ENCODE results near the gene HIC1.
"Not testable (repeated sequence)": the region's sequence is repeated elsewhere in the genome, so short reads cannot be mapped to it uniquely, and the experiment has no call there.

The HIC1 gene

DNA sequence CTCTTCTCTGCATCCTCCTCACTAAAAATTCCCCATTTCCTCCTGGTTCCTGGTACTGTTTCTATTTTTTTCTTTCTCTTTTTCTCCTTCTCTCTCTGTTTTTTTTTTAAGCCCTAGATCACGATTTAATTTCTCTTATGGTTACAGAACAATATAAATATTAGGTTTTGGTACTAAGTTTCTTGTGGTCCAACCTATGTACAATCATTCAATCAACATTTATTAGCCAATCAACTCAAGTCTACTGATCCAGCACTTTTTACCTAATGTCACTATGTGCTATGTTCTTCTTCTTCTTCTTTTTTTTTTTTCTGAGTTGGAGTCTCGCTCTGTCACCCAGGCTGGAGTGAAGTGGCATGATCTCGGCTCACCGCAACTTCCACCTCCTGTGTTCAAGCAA lies 42.4 kb upstream of the HIC1 start:
- ATAC-seq: no peak
- TF ChIP-seq, protein P1, sequence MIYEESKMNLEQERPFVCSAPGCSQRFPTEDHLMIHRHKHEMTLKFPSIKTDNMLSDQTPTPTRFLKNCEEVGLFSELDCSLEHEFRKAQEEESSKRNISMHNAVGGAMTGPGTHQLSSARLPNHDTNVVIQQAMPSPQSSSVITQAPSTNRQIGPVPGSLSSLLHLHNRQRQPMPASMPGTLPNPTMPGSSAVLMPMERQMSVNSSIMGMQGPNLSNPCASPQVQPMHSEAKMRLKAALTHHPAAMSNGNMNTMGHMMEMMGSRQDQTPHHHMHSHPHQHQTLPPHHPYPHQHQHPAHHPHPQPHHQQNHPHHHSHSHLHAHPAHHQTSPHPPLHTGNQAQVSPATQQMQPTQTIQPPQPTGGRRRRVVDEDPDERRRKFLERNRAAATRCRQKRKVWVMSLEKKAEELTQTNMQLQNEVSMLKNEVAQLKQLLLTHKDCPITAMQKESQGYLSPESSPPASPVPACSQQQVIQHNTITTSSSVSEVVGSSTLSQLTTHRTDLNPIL (CRISPR knock-in tag; IDR thresholded peaks at IDR 0.05; ENCODE audit: low read depth): no peak
- TF ChIP-seq ZNF70 (CRISPR knock-in tag; IDR thresholded peaks at IDR 0.05) (no peak), SNAI2 (CRISPR knock-in tag; IDR thresholded peaks at IDR 0.05) (no peak), TOX (CRISPR knock-in tag; IDR thresholded peaks at IDR 0.05; ENCODE audit: borderline replicate concordance) (no peak), PPARA (CRISPR knock-in tag; IDR thresholded peaks at IDR 0.05; ENCODE audit: borderline replicate concordance) (no peak)
- TF ChIP-seq, protein P2, sequence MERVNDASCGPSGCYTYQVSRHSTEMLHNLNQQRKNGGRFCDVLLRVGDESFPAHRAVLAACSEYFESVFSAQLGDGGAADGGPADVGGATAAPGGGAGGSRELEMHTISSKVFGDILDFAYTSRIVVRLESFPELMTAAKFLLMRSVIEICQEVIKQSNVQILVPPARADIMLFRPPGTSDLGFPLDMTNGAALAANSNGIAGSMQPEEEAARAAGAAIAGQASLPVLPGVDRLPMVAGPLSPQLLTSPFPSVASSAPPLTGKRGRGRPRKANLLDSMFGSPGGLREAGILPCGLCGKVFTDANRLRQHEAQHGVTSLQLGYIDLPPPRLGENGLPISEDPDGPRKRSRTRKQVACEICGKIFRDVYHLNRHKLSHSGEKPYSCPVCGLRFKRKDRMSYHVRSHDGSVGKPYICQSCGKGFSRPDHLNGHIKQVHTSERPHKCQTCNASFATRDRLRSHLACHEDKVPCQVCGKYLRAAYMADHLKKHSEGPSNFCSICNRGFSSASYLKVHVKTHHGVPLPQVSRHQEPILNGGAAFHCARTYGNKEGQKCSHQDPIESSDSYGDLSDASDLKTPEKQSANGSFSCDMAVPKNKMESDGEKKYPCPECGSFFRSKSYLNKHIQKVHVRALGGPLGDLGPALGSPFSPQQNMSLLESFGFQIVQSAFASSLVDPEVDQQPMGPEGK (CRISPR knock-in tag; IDR thresholded peaks at IDR 0.05; ENCODE audit: borderline replicate concordance): no peak

DNA sequence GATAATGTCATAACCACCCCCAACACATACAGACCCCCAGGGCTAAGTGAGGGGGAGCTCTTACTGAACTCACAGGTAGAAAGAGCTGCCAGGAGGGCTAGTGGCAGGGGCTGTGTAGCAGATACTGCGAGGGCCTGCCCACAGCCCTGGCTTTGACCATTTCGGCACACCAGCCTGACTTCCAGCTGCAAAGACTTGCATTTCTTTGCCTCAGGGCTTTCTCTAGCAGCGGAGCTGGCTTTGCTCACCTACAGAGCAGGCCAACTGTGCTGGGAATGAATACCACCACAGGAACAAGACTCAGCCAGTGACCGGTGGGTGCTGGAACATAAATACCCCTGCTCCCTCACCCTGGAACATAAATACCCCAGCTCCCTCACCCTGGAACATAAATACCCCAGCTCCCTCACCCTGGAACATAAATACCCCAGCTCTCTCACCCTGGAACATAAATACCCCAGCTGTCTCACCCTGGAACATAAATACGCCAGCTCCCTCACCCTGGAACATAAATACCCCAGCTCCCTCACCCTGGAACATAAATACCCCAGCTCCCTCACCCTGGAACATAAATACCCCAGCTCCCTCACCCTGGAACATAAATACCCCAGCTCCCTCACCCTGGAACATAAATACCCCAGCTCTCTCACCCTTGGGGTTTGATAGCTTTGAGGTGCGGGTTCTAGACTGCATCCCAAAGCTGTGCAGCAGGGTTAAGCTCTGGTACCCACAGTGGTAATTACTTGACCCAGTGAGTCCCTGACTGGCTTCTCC lies 41.5 kb upstream of the HIC1 start:
- ATAC-seq: not testable (repeated sequence)

DNA sequence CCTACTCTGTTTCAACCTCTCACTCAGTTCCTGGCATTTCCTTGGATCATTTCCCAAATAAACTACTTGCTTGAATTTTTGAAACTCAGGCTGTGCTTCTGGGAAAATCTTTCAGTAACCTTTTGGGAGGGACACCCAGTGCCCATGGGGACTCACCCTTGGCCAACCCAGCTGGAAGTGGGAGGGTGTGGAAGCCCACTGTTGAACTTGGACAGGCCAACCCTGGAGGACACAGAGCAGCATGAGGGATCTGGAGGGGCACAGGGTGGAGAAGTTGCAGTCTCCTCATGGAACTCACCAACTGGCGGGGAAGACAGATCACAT lies 40.9 kb upstream of the HIC1 start:
- ATAC-seq: no peak
- no peak for TF ChIP-seq ARNTL (CRISPR knock-in tag; IDR thresholded peaks at IDR 0.05; ENCODE audit: borderline replicate concordance, low read depth)
- TF ChIP-seq, protein P3, sequence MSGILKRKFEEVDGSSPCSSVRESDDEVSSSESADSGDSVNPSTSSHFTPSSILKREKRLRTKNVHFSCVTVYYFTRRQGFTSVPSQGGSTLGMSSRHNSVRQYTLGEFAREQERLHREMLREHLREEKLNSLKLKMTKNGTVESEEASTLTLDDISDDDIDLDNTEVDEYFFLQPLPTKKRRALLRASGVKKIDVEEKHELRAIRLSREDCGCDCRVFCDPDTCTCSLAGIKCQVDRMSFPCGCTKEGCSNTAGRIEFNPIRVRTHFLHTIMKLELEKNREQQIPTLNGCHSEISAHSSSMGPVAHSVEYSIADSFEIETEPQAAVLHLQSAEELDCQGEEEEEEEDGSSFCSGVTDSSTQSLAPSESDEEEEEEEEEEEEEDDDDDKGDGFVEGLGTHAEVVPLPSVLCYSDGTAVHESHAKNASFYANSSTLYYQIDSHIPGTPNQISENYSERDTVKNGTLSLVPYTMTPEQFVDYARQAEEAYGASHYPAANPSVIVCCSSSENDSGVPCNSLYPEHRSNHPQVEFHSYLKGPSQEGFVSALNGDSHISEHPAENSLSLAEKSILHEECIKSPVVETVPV (CRISPR knock-in tag; IDR thresholded peaks at IDR 0.05): no peak
- TF ChIP-seq BACH2 (CRISPR knock-in tag; IDR thresholded peaks at IDR 0.05; ENCODE audit: borderline replicate concordance): no peak
- no peak for TF ChIP-seq CSDC2 (CRISPR knock-in tag; IDR thresholded peaks at IDR 0.05)
- no peak for TF ChIP-seq PPARA (CRISPR knock-in tag; IDR thresholded peaks at IDR 0.05; ENCODE audit: borderline replicate concordance)
- no peak for TF ChIP-seq TCF4 (CRISPR knock-in tag; IDR thresholded peaks at IDR 0.05; ENCODE audit: borderline replicate concordance)

DNA sequence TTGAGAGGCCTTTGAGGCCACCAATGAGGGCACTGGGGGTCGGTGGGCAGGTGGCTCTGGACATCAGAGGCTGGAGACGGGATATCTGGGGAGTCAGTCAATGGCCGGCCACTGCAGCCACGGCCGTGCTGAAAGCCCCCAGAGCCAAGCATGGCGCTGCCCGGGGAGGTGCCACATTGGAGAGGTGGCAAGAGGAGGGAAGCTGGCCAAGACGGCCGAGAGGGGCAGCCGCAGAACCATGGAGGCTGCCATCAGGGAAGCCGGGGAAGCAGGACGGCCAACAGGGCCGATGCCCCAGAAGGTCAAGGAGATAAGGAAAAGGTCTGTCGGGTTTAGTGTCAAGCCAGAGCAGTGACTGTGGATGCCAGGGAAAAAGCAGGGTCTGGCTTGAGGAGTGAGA lies 39.6 kb upstream of the HIC1 start:
- TF ChIP-seq OSR1 (CRISPR knock-in tag; IDR thresholded peaks at IDR 0.05): no peak
- ATAC-seq: no peak

DNA sequence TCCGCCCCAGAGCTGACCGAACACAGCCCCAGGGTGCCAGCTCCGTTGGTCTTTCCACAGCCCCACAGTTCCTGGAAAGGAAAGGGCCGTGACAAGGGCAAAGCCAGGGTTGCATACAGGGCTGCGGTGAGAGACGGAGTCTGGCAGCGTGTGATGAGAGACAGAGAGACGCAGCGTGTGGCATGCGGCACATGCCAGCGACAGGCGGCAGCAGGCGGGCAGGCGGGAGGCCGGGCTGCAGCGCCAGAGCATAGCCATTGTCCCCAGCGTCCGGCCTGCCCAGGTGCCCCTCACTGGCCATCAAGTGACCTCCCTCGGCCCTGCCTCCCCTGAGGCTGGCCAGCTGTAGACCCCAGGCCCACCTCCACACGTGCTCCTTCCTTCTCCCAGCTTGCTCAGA lies 38.4 kb upstream of the HIC1 start:
- no peak for ATAC-seq
- TF ChIP-seq, protein P1 (CRISPR knock-in tag; IDR thresholded peaks at IDR 0.05; ENCODE audit: low read depth): no peak
- TF ChIP-seq, protein P2 (CRISPR knock-in tag; IDR thresholded peaks at IDR 0.05; ENCODE audit: borderline replicate concordance): no peak
- TF ChIP-seq BACH2 (CRISPR knock-in tag; IDR thresholded peaks at IDR 0.05; ENCODE audit: borderline replicate concordance): no peak
- TF ChIP-seq ARNTL (CRISPR knock-in tag; IDR thresholded peaks at IDR 0.05; ENCODE audit: borderline replicate concordance, low read depth): no peak
- TF ChIP-seq ZFP3 (CRISPR knock-in tag; IDR thresholded peaks at IDR 0.05): no peak
- TF ChIP-seq PPARA (CRISPR knock-in tag; IDR thresholded peaks at IDR 0.05; ENCODE audit: borderline replicate concordance): no peak
- no peak for TF ChIP-seq ISL1 (CRISPR knock-in tag; IDR thresholded peaks at IDR 0.05)
- TF ChIP-seq, protein P4, sequence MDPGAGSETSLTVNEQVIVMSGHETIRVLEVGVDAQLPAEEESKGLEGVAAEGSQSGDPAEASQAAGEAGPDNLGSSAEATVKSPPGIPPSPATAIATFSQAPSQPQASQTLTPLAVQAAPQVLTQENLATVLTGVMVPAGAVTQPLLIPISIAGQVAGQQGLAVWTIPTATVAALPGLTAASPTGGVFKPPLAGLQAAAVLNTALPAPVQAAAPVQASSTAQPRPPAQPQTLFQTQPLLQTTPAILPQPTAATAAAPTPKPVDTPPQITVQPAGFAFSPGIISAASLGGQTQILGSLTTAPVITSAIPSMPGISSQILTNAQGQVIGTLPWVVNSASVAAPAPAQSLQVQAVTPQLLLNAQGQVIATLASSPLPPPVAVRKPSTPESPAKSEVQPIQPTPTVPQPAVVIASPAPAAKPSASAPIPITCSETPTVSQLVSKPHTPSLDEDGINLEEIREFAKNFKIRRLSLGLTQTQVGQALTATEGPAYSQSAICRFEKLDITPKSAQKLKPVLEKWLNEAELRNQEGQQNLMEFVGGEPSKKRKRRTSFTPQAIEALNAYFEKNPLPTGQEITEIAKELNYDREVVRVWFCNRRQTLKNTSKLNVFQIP (CRISPR knock-in tag; IDR thresholded peaks at IDR 0.05; ENCODE audit: borderline replicate concordance, low read depth): no peak
- TF ChIP-seq, protein P5, sequence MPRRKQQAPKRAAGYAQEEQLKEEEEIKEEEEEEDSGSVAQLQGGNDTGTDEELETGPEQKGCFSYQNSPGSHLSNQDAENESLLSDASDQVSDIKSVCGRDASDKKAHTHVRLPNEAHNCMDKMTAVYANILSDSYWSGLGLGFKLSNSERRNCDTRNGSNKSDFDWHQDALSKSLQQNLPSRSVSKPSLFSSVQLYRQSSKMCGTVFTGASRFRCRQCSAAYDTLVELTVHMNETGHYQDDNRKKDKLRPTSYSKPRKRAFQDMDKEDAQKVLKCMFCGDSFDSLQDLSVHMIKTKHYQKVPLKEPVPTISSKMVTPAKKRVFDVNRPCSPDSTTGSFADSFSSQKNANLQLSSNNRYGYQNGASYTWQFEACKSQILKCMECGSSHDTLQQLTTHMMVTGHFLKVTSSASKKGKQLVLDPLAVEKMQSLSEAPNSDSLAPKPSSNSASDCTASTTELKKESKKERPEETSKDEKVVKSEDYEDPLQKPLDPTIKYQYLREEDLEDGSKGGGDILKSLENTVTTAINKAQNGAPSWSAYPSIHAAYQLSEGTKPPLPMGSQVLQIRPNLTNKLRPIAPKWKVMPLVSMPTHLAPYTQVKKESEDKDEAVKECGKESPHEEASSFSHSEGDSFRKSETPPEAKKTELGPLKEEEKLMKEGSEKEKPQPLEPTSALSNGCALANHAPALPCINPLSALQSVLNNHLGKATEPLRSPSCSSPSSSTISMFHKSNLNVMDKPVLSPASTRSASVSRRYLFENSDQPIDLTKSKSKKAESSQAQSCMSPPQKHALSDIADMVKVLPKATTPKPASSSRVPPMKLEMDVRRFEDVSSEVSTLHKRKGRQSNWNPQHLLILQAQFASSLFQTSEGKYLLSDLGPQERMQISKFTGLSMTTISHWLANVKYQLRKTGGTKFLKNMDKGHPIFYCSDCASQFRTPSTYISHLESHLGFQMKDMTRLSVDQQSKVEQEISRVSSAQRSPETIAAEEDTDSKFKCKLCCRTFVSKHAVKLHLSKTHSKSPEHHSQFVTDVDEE (CRISPR knock-in tag; IDR thresholded peaks at IDR 0.05): no peak
- TF ChIP-seq, protein P3 (CRISPR knock-in tag; IDR thresholded peaks at IDR 0.05): no peak
- TF ChIP-seq RARB (CRISPR knock-in tag; IDR thresholded peaks at IDR 0.05): no peak
- no peak for TF ChIP-seq ZNF8 (CRISPR knock-in tag; IDR thresholded peaks at IDR 0.05)
- no peak for TF ChIP-seq GLIS3 (CRISPR knock-in tag; IDR thresholded peaks at IDR 0.05)
- no peak for TF ChIP-seq ZNF70 (CRISPR knock-in tag; IDR thresholded peaks at IDR 0.05)
